Measurements from ENCODE around the gene MYH14. TPM values are rescaled to one million over a fixed set of nuclear protein-coding genes. Genes with fewer than 3 reads are reported as not detected.
"Not testable (repeated sequence)": the region's sequence is repeated elsewhere in the genome, so short reads cannot be mapped to it uniquely, and the experiment has no call there.

Gene MYH14
- total RNA-seq, 1 donor from 2014 or later = 96.0 TPM

DNA sequence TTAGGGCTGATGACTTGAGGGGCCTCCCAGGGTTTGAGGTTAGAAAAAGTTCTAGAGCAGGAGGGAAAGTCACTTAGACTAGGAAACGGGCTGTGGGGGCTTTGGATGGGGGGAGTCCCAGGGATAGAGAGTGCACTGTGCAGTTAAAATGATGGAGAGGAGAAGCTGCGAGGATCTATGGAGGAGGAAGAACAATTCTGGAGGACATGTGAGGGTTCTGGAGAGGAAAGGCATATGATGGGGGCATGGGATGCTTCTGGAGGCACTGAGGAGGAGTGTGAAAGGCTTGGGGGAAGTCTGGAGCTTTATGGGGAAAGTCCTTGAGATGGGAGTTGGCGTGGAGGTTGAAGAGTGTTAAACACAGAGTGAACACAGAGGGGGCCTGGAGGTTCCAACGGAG, 123.6 kb downstream of the MYH14 start:
- peaks cover 53% of the 10 kb centered on the region for H3K27me3 ChIP-seq (ENCODE audit: control insufficient read depth, insufficient read depth, low read length)
- DNase-seq (ENCODE audit: low read depth) = no peak
- H3K4me3 ChIP-seq (ENCODE audit: low read depth, low read length) = no peak overlapping the region
- TF ChIP-seq, protein P1, sequence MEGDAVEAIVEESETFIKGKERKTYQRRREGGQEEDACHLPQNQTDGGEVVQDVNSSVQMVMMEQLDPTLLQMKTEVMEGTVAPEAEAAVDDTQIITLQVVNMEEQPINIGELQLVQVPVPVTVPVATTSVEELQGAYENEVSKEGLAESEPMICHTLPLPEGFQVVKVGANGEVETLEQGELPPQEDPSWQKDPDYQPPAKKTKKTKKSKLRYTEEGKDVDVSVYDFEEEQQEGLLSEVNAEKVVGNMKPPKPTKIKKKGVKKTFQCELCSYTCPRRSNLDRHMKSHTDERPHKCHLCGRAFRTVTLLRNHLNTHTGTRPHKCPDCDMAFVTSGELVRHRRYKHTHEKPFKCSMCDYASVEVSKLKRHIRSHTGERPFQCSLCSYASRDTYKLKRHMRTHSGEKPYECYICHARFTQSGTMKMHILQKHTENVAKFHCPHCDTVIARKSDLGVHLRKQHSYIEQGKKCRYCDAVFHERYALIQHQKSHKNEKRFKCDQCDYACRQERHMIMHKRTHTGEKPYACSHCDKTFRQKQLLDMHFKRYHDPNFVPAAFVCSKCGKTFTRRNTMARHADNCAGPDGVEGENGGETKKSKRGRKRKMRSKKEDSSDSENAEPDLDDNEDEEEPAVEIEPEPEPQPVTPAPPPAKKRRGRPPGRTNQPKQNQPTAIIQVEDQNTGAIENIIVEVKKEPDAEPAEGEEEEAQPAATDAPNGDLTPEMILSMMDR (IDR thresholded peaks at IDR 0.05; ENCODE audit: insufficient read depth, low read length, poor library complexity, severe bottlenecking) = no peak
- no peaks in the 10 kb centered on the region for H3K36me3 ChIP-seq (ENCODE audit: control insufficient read depth, insufficient read depth, low read length)

DNA sequence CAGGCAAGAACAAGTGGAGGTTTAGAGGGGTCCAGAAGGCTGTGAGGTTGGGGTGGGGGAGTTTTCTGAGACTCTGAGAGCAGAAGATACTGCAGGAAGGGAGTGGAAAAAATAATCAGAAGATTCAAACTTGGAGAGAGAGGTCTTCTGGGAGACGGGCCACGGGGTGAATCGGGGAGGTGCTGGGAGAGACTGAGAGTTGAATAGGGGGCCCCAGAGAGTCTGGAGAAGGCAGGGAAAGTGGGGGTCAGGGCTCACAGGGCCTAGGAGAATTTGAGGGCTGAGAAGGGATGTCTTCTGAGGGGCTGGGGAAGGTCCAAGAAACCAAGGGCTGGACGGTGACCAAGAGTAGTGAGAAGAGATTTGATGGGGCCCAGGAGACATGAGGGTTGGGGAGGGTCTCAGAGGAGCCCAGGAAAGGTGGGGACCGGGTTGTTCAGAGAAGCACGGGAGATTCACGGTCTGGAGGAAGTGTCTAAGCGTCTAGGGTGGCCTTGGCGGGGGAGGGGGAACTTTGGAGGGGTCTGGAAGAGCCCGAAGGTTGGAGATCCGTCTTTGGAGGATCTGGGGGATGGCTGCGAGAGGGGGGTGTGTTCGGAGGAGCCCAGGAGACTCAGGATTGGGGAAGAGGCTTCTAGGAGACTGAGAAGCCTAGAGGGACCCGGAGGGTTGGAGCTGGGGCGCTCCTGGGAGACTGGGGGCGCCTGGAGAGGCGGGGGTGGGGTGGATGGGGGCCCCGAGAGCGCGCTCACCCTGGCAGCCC, 124.2 kb downstream of the MYH14 start:
- H3K27me3 ChIP-seq (ENCODE audit: control insufficient read depth, insufficient read depth, low read length) = peaks cover 59% of the 10 kb centered on the region
- H3K4me3 ChIP-seq (ENCODE audit: low read depth, low read length) = no peak overlapping the region
- H3K36me3 ChIP-seq (ENCODE audit: control insufficient read depth, insufficient read depth, low read length) = no peaks in the 10 kb centered on the region
- DNase-seq (ENCODE audit: low read depth) = no peak
- TF ChIP-seq, protein P1 (IDR thresholded peaks at IDR 0.05; ENCODE audit: insufficient read depth, low read length, poor library complexity, severe bottlenecking) = no peak

DNA sequence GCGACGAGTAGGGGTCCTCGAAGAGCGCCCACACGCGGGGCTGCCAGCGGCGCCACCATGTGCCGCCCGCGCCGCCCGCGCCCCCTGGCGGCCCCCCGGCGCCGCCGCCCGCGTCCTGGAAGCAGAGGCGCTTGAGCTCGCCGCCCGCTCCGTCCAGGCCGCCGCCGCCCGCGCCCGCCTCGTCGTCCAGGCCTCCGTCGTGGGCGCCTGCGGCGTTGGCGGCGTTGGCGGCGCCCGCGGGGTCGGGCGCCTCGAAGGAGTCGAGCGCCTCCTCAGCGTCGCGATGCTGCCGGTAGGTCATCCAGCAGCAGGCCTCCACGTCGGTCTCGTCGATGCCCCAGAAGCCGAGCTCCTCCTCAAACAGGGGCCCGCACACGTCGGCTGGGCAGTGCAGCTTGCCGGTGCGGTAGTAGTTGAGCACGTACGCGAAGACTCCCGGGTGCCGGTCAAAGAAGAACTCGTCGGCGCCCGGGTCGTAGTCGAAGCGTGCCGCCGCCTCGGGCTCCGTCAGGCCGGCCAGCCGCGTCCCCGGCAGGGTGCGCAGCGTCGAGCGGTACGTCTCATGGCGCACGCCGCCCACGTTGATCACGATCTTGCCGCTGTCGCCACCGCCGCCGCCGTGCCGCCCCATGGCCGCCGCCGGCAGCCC, 124.9 kb downstream of the MYH14 start:
- no peak for DNase-seq (ENCODE audit: low read depth)
- Histone ChIP-seq H3K4me3 (ENCODE audit: low read depth, low read length) (peak overlapping the region; percentile 20), H3K27me3 (ENCODE audit: control insufficient read depth, insufficient read depth, low read length) (peaks cover 65% of the 10 kb centered on the region)

DNA sequence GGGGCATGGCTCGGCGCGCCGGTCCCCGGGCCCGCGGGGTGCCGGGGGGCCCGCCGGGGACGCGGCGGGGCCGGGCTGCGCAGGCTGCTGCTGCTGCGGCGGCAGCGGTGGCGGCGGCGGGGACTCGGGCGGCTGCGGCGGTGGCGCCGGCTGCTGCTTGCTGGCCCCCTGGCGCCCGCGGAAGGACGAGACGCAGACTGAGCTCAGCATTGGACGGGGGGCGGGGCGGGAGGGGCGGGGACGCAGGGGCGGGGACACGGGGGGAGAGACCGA, 125.4 kb downstream of the MYH14 start:
- Histone ChIP-seq H3K27me3 (ENCODE audit: control insufficient read depth, insufficient read depth, low read length) (peaks cover 65% of the 10 kb centered on the region), H3K4me3 (ENCODE audit: low read depth, low read length) (no peak overlapping the region), H3K36me3 (ENCODE audit: control insufficient read depth, insufficient read depth, low read length) (no peaks in the 10 kb centered on the region)
- no peak for DNase-seq (ENCODE audit: low read depth)
- TF ChIP-seq, protein P1 (IDR thresholded peaks at IDR 0.05; ENCODE audit: insufficient read depth, low read length, poor library complexity, severe bottlenecking) = no peak

More for the DNA sequence above, 124.9 kb downstream of the MYH14 start:
- no peaks in the 10 kb centered on the region for H3K36me3 ChIP-seq (ENCODE audit: control insufficient read depth, insufficient read depth, low read length)
- TF ChIP-seq, protein P1 (IDR thresholded peaks at IDR 0.05; ENCODE audit: insufficient read depth, low read length, poor library complexity, severe bottlenecking) = no peak

DNA sequence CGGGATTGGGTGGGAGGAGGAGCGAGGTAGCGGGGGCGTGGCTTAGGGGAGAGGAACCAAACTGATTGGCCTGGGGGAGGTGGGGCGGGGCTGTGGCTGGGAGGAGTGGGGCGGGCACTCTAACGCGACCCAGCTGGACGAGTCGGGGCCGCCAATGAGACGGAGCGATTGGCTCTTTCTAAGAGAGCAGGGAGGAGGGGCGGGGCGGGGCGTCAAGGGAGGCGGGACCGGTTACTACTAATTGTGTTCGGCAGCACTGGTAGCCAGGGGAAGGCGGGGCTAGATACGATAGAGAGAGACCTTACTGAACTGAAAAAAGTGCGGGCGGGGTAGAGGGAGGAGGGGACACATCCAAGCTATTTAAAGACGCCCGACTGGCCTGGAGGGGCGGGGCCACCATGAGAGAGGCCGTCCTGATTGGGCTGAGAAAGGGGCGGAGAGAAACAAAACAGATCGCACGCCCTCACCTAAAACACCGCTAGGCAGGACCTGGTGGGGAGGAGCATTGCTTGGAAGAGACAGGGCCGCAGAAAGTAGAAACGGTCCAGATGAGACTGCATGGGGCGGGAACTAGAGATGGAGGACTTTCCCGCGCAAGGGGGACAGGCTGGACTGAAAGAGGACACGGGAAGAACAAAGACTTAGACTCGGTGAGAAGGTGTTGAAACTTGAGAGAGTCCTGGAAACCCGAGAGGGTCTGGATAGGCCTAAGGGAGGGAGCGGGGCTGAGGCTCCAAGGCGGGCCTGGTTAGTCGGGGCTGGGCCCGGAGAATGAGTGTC, 125.9 kb downstream of the MYH14 start, which contains the start of gene KCNC3:
KCNC3 (minus strand) TSS at position 232 of the 780 bp plus-strand sequence. CDS start 295 bp downstream, outside the sequence.
- DNase-seq (ENCODE audit: low read depth) = peak; percentile 87
- Histone ChIP-seq H3K4me3 (ENCODE audit: low read depth, low read length) (peak within 1 kb of the TSS; percentile 20), H3K27me3 (ENCODE audit: control insufficient read depth, insufficient read depth, low read length) (peaks cover 65% of the 10 kb centered on the region), H3K36me3 (ENCODE audit: control insufficient read depth, insufficient read depth, low read length) (no peaks in the 10 kb centered on the region)
- TF ChIP-seq, protein P1 (IDR thresholded peaks at IDR 0.05; ENCODE audit: insufficient read depth, low read length, poor library complexity, severe bottlenecking) = no peak

DNA sequence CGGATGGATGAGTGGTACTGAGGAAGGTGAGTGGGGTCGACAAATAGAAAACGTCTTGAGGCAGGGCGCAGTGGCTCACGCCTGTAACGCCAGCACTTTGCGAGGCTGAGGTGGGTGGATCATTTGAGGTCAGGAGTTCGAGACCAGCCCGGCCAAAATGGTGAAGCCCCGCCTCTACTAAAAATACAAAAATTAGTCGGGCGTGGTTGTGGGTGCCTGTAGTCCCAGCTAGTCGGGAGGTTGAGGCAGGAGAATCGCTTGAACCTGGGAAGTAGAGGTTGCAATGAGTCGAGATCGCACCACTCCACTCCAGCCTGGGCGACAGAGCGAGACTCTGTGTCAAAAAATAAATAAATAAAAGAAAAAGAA, 126.5 kb downstream of the MYH14 start:
- H3K36me3 ChIP-seq (ENCODE audit: control insufficient read depth, insufficient read depth, low read length); DNase-seq (ENCODE audit: low read depth); H3K4me3 ChIP-seq (ENCODE audit: low read depth, low read length): not testable (repeated sequence)
- H3K27me3 ChIP-seq (ENCODE audit: control insufficient read depth, insufficient read depth, low read length) = peaks cover 65% of the 10 kb centered on the region

Data from kidney epithelial cell (primary cell).